ENCODE measurements around the gene COL13A1. TPM values are rescaled to one million over a fixed set of nuclear protein-coding genes. Genes with fewer than 3 reads are reported as not detected.

The COL13A1 gene
- total and polyA plus RNA-seq, 2 experiments from 2014 or later = 5.2 to 8.6 TPM

- Mint-ChIP-seq H3K4me1 (peaks cover 18% of the 10 kb centered on the region), H3K36me3 (ENCODE audit: low read depth) (no peaks in the 10 kb centered on the region; the same call in 2 of the 3 replicates), H3K27ac (no peak overlapping the region), H3K4me3 (no peak overlapping the region), H3K9me3 (no peaks in the 10 kb centered on the region), H3K27me3 (ENCODE audit: insufficient read depth, low read depth, poor library complexity) (peaks cover 17% of the 10 kb centered on the region)
- Histone ChIP-seq H3K36me3 (ENCODE audit: insufficient read depth) (no peaks in the 10 kb centered on the region), H4K20me1 (replicated peaks; ENCODE audit: insufficient read depth) (no peaks in the 10 kb centered on the region), H3K79me2 (replicated peaks; ENCODE audit: insufficient read depth) (no peaks in the 10 kb centered on the region), H3K4me2 (no peak overlapping the region), H3F3A (replicated peaks; ENCODE audit: low read depth) (no peaks in the 10 kb centered on the region), H3K4me1 (ENCODE audit: insufficient read depth) (peaks cover 10% of the 10 kb centered on the region; the same call in 1 of the 2 replicates), H2AFZ (no peak overlapping the region), H3K27me3 (ENCODE audit: insufficient read depth) (no peaks in the 10 kb centered on the region), H3K27ac (ENCODE audit: low read depth) (no peak overlapping the region), H3K4me3 (no peak overlapping the region), H3K9me2 (ENCODE audit: insufficient read depth) (no peaks in the 10 kb centered on the region)
- ATAC-seq = no peak
- TF ChIP-seq ZNF462 (CRISPR knock-in tag; IDR thresholded peaks at IDR 0.05) (no peak), EZH2 (IDR thresholded peaks at IDR 0.05; ENCODE audit: low read depth, unreplicated experiment) (no peak), JUNB (IDR thresholded peaks at IDR 0.05; ENCODE audit: unreplicated experiment) (no peak), ETS1 (IDR thresholded peaks at IDR 0.05) (no peak), CTCF (conservative IDR thresholded peaks at IDR 0.05; ENCODE audit: low read depth in 2 of 2) (no peak), STAT1 (IDR thresholded peaks at IDR 0.05; ENCODE audit: unreplicated experiment) (no peak)
- no peak for DNase-seq (ENCODE audit: low spot score)
Observed at GRCh38 chr10:69894156-69894555, 92.5 kb downstream of the COL13A1 start.
